Measurements from ENCODE around the gene EIF4G3.
"Not testable (repeated sequence)": the region's sequence is repeated elsewhere in the genome, so short reads cannot be mapped to it uniquely, and the experiment has no call there.

The EIF4G3 gene

GRCh38 chr1:21176586-21177555, at the start of gene EIF4G3:
Gene EIF4G3, minus strand, starts transcription at chr1:21176897. Its CDS starts 174,155 bp downstream, at chr1:21002742.
- DNase-seq (ENCODE audit: low read depth): peak; percentile 98

GRCh38 chr1:21225065-21225464, 48.4 kb upstream of the EIF4G3 start:
- DNase-seq (ENCODE audit: low read depth): no peak

DNA sequence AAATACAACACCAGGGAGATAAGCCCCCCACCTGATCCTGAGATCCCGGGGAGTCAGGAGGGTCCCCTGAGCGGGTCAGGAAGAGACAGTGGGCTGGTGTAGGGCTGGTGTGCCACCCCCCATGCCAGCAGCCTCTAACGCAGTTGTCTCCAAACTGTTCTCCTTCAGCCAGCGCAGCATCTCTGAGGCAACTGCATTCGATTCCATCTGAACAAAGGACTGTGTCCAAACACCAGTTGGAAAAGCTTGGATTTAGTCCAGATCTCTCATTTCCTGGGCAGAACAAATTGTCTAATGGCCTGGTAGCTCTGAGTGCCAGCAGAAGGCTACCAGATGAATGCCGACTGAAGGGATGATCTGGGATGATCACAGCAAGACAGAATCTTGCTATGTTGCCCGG, 44.1 kb upstream of the EIF4G3 start:
- DNase-seq (ENCODE audit: low read depth): no peak

DNA sequence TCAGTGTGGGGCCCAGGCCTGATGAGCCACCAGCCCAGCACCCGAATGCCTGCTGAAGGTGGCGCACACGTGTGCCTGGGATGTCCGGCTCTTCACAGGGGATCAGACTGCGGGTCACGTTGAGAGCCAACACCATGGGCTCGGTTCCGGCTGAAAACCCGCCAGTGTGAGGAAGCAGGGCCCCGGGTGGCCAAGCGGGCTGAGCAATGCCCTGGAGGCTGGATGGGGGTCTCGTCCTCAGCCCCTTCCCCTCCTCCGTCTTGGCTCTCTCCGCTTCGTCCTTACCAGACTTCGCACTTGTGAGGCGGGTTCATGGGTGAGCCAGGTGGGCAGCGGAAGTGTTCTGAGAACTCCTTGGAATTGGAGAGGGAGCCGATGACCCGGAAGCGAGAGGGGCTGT, 43.0 kb upstream of the EIF4G3 start:
- DNase-seq (ENCODE audit: low read depth): no peak

GRCh38 chr1:21217812-21218596, 41.3 kb upstream of the EIF4G3 start:
- DNase-seq (ENCODE audit: low read depth): no peak

DNA sequence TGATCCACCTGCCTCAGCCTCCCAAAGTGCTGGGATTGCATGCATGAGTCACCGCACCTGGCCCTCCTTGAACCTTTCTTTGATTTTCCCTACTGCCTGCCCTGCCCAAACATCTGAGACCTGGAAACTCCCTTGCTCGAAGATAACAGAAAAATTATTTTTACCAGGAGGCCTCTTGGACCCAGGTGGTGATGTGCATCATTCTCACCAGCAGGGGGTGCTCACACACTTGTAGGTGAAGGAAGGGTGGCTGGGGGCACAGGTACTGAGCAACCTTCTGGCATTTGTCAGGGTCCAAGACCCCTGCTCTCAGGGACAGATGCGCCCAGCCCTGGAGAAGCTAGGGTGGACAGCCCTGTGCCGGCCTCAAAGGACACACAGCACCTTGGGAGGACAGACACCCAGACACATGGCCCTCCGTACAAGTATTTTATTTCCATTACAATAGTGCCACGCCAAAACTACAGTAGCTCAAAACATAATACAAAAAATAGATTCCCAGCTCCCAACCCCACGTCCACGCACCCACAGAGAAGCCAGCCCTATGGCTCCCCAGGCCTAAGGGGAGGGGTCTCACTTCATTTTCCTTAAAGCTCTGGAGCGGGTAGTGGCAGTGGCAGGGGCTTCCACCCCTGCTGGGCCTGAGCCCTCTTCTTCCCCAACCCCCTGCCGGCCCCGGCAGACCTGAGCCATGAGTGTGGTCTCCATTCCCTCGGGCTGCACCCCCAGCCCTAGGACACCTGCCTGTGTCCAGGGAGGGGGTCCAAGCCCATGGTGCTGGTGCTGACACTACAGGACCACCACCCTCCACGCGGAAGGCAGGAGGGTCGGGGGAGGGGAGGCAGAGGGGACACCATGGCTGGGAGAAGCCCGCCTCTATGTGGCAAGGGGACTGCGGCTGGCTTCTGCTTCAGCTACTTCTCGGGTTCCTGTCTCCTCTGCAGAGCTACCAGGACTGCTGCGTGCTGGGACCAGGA, 40.4 kb upstream of the EIF4G3 start:
- DNase-seq (ENCODE audit: low read depth): peak; percentile 49

DNA sequence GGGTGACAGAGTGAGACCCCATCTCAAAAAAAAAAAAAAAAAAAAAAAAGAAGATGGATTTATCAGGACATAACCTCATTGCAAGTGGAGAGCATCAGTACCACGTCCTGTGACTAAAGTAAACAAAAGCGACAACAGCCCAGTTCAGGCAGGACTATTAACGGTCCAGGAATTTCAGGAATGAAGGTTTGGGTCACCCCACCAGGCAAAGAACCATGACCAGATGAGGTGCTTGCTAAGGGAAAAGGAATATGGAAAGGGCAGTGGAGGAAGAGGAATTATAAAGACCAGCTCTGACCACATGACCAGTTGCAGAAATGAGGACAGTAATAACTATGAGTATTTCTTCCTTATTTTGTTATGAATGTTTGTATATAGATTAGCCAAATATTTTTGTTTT, 35.4 kb upstream of the EIF4G3 start:
- DNase-seq (ENCODE audit: low read depth): no peak

- DNase-seq (ENCODE audit: low read depth): not testable (repeated sequence)
Measured at GRCh38 chr1:21208137-21208700, 31.5 kb upstream of the EIF4G3 start.

GRCh38 chr1:21206117-21206516, 29.4 kb upstream of the EIF4G3 start:
- no peak for DNase-seq (ENCODE audit: low read depth)

DNA sequence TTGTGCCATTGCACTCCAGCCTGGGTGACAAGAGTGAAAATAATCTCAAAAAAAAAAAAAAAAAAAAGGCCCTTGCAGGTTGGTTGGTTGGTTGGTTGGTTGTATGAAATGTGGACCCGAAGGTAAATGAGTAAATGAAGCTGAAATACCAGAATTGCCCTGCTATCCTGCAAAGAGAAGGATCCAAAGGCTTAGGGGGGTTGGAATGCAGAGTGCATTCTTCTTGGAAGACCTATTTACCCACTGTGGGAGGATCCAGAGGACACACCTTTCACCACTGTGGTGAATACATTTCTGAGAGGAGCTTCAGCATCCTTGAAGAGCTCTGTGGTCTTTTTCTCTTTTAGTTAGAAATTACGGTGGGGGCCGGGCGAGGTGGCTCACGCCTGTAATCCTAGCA, 28.7 kb upstream of the EIF4G3 start:
- DNase-seq (ENCODE audit: low read depth): no peak

DNA sequence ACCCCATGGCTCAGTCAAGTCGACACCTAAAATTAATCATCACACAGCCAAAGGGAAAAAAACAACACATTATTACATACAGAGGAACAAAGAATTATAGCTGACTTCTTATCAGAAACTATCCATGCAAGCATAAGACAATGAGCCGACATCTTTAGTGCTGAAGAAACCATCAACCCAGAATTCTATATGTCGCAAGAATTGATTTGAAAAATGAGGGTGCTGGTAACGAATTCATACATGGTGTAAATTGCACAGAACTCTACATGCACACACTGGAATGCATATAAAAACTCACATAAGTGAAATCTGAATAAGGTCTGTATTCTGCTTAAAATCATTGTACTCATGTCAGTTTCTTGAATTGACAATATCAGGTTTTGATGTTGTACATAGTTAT, 25.0 kb upstream of the EIF4G3 start:
- no peak for DNase-seq (ENCODE audit: low read depth)

DNA sequence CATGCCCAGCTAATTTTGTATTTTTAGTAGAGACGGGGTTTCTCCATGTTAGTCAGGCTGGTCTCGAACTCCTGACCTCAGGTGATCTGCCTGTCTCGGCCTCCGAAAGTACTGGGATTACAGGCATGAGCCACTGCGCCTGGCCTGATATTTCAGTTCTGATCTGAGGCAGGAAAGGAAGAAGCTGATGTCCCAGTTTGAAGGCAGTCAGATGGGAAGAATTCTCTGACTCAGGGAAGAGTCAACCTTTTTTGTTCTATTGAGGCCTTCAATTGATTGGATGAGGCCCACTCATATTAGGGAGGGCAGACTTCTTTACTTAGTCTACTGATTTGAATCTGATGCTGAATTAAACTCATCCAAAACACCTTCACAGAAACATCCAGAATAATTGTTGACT, 24.5 kb upstream of the EIF4G3 start:
- DNase-seq (ENCODE audit: low read depth): not testable (repeated sequence)

DNA sequence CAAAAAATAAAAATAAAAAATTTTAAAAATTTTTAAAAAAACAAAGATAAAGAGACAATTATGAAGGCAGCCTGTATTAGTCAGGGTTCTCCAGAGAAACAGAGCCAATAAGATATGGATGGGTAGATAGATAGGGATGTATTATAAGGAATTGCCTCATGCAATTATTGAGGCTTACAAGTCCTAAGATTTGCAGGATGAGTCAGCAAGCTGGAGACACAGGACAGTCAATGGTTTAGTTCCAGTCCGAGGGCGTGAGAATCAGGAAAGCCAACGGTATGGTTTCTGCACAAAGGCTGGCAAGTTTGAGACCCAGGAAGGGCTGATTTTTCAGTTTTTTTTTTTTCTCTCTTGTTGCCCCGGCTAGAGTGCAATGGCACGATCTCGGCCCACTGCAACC, 24.1 kb upstream of the EIF4G3 start:
- no peak for DNase-seq (ENCODE audit: low read depth)

GRCh38 chr1:21198929-21199328, 22.2 kb upstream of the EIF4G3 start:
- no peak for DNase-seq (ENCODE audit: low read depth)

DNA sequence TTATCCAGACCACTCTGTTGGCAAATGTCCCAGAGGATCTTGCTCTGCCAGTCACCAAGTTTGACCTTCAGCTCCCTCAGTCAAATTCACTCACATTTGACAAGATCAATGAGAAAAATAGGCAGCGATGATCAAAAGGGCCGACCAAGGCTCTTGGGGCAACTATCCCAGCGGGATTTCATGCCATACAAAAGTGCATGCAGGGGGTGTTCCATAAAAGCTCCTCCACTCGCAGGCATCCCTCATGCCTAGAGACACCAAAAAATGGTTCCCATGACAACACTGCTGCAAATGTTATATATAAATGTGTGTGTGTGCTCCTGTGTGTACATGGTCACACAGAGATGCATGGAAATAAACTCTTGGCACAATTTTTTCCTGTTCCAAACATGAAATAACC, 16.2 kb upstream of the EIF4G3 start:
- no peak for DNase-seq (ENCODE audit: low read depth)

- no peak for DNase-seq (ENCODE audit: low read depth)
Measured at GRCh38 chr1:21192284-21192683, 15.6 kb upstream of the EIF4G3 start.

DNA sequence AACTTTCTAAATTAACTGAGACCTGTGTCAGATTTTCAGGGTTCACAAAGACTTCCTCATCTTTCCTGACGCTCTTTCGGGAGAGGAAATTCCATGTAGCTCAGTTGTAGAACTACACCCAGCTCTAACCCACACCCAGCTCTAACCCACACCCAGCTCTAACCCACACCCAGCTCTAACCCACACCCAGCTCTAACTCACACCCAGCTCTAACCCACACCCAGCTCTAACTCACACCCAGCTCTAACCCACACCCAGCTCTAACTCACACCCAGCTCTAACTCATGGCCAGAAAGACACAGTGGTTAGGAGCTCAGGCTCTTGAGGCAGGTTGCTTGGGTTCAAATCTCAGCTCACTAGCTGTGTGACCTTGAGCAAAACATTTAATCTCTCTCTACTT, 14.1 kb upstream of the EIF4G3 start:
- not testable (repeated sequence) for DNase-seq (ENCODE audit: low read depth)

- DNase-seq (ENCODE audit: low read depth): no peak
Measured at GRCh38 chr1:21189906-21190500, 13.3 kb upstream of the EIF4G3 start.

DNA sequence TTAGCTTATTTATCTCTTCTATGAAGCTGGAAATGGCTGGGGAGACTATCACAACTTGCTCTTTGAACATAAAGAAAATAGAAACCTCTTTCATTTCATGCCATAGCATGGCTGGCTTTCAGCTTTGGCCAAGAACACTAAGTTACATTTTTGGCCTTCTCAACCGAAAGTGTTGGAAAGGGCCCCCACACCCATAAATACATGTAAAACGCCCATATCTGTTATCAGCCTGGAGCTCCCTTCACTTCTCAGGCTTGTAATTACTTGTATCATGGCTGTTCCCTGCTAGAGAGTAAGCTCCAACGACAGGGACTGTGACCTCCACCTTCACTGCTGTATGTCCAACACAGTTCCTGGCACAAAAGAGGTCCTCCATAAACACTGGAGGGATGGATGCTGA, 12.7 kb upstream of the EIF4G3 start:
- no peak for DNase-seq (ENCODE audit: low read depth)

GRCh38 chr1:21188235-21188634, 11.5 kb upstream of the EIF4G3 start:
- no peak for DNase-seq (ENCODE audit: low read depth)

GRCh38 chr1:21185221-21185731, 8.6 kb upstream of the EIF4G3 start:
- no peak for DNase-seq (ENCODE audit: low read depth)

Data from stimulated activated CD8-positive, alpha-beta memory T cell treated with anti-CD3 and anti-CD28 coated beads, Interleukin-12 subunit alpha, Interleukin-12 subunit beta, amount 100 ng/mL, for 1 hour (primary cell).